ENCODE results near the gene SHISA5.
"Not testable (repeated sequence)": the region's sequence is repeated elsewhere in the genome, so short reads cannot be mapped to it uniquely, and the experiment has no call there.

The SHISA5 gene

DNA sequence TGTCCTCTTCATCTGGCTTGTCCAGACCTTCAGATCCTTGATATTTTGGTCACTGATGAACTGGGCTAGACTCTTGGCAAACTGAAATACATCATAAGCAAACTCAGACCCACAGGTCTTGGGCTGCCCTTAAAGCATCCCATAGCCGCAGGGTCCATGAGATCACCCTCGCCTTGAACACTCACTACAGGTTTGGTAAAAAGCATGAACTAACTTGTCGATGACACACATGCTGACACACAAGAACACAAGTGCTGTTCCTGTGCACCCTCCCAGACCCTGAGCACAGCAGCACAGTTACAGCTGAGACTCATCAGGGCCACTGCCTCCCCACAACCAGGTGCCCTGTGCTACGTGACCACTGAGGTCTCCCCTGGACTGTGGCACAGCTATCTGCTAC lies 31.6 kb upstream of the SHISA5 start:
- no peak for TF ChIP-seq POLR2A (IDR thresholded peaks at IDR 0.05; ENCODE audit: low read depth, low read length)
- FAIRE-seq (no peak), DNase-seq (ENCODE audit: insufficient read length, low spot score) (no peak)

DNA sequence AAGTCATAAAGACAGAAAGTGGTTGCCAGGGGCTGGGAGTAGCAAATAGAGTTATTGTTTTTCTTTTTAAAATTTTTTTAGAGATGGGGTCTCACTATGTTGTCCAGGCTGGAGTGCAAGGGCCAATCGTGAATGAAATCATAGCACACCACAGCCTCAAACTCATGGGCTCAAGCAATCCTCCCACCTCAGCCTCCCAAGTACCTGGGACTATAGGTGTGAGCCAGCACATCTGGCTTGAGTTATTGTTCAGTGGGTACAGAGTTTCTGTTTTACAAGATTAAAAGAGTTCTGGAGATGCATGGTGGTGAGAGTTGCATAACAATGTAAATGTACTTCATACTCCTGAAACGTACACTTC lies 29.0 kb upstream of the SHISA5 start:
- FAIRE-seq = no peak
- no peak for DNase-seq (ENCODE audit: insufficient read length, low spot score)
- no peak for TF ChIP-seq POLR2A (IDR thresholded peaks at IDR 0.05; ENCODE audit: low read depth, low read length)

DNA sequence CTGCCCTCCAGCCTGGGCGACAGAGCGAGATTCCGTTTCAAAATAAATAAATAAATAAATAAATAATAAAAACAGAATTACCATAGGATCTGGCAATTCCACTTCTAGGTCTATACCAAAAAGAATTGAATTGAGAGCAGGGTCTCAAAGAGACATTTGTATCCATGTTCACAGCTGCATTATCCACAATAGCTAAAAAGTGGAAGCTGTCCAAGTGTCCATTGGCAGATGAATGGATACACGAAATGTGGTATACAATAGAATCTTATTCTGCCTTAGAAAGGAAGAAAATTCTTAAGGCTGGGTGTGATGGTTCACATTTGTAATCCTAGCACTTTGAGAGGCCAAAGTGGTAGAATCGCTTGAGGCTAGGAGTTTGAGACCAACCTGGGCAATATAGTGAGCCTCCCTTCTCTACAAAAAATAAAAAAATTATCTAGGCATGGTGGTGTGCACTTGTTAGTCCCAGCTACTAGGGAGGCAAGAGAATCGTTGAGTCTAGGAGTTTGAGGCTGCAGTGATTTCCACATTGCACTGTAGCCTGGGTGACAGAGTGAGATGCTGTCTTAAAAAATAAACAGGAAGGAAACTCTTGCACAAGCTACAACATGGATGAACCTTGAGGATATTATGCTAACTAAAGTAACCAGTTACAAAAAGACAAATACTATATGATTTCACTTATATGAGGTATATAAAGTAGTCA lies 28.4 kb upstream of the SHISA5 start:
- no peak for DNase-seq (ENCODE audit: insufficient read length, low spot score)
- FAIRE-seq = no peak
- no peak for TF ChIP-seq POLR2A (IDR thresholded peaks at IDR 0.05; ENCODE audit: low read depth, low read length)

DNA sequence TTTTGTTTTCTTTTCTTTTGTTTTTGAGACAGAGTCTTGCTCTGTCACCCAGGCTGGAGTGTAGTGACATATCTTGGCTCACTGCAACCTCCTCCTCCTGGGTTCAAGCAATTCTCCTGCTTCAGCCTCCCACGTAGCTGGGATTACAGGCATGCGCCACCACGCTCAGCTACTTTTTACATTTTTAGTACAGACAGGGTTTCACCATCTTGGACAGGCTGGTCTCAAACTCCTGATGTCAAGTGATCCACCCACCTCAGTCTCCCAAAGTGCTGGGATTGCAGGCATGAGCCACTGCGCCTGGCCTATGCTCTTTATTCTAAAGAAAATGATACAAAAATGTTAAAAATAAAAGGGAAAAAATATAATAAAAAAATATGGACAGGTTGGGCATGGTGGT lies 26.7 kb upstream of the SHISA5 start:
- not testable (repeated sequence) for DNase-seq (ENCODE audit: insufficient read length, low spot score); FAIRE-seq

DNA sequence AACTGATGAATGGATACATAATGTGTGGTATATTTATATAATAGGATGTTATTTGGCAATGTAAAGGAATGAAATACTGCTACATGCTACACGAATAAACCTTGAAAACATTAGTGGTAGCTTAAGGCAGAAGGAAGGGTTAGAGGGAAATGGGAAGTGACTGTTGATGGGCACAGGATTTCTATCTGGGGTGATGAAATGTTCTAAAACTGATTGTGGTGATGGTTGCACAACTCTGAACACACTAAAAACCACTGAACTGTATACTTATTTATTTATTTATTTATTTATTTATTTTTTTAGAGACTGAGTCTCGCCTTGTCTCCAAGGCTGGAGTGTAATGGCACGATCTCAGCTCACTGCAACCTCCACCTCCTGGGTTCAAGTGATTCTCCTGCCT lies 24.8 kb upstream of the SHISA5 start:
- no peak for FAIRE-seq
- DNase-seq (ENCODE audit: insufficient read length, low spot score) = no peak
- no peak for TF ChIP-seq POLR2A (IDR thresholded peaks at IDR 0.05; ENCODE audit: low read depth, low read length)

DNA sequence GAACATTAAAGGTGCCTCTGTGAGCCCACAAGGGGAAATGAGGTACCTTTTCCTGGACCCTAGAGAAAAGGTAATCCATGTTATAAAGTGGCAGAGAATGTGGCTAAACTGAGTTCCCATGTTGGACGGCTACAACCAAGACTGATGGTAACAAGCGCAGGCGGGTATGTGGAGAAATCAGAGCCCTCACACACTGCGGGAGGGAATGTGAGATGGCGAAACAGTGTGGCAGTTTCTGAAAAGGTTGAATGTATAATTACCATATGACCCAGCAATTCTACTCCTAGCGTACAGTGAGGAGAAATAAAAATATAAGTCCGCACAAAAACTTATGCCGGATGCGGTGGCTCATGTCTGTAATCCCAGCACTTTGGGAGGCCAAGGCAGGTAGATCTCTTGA lies 24.1 kb upstream of the SHISA5 start:
- TF ChIP-seq POLR2A (IDR thresholded peaks at IDR 0.05; ENCODE audit: low read depth, low read length) = no peak
- DNase-seq (ENCODE audit: insufficient read length, low spot score) = no peak
- no peak for FAIRE-seq

DNA sequence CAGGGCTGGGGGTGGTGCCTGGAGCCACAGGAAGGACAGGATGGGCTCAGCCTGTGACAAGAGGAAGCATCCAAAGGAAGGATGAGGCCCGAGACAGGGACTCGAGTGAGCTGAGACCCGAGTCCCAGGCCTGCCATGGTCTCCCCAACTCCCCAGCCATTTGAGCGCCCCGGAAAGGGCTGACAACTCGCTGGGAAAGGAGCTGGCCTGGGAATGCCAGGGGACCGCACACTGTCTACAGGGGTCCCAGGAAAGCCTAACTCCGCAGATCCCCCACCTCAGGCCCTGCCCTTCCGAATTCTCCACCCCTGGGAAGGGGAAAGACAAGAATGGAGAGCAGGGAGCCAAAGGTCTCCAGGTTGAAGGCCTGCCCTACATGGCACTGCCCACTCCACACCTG lies 21.0 kb upstream of the SHISA5 start:
- FAIRE-seq = no peak
- TF ChIP-seq POLR2A (IDR thresholded peaks at IDR 0.05; ENCODE audit: low read depth, low read length) = no peak
- DNase-seq (ENCODE audit: insufficient read length, low spot score) = no peak

DNA sequence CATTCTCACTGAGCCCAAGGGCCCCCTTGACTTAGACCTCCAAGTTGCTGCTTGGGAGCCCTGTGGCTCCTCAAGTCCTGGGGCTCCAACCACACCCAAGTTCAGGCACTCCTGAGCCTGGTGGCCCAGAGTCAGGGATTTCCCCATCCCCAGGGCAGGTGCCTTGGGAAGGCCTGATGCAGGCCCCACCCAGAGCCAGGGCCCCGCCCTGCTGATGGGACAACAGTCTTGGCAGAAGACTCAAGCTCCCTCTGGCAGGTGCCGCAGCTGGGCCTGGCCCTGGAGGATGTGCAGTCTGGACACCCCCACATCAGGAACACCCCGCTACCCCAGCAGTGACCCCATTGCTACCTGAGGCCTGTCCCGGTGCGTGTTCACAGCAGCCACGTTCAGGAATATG lies 17.7 kb upstream of the SHISA5 start:
- no peak for FAIRE-seq
- no peak for TF ChIP-seq POLR2A (IDR thresholded peaks at IDR 0.05; ENCODE audit: low read depth, low read length)
- no peak for DNase-seq (ENCODE audit: insufficient read length, low spot score)

DNA sequence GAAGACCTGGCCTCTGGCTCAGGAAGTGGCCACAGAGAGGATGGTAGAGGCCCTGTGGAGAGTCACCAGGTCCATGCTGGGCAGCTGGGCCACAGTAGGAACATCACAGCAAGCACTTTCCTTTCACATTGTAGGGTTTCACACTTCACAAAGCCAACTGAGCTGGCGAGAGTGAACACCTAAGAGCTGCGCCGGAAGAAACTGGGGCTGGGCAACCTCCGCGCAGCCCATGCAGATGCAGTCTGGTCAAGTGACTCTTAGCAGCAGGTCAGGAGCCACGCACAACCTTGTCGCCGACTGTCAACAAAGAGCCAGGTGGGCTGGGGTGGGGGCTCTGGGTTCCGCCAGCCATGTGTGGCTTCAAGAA lies 15.3 kb upstream of the SHISA5 start:
- TF ChIP-seq POLR2A (IDR thresholded peaks at IDR 0.05; ENCODE audit: low read depth, low read length) = no peak
- DNase-seq (ENCODE audit: insufficient read length, low spot score) = no peak
- FAIRE-seq = no peak

DNA sequence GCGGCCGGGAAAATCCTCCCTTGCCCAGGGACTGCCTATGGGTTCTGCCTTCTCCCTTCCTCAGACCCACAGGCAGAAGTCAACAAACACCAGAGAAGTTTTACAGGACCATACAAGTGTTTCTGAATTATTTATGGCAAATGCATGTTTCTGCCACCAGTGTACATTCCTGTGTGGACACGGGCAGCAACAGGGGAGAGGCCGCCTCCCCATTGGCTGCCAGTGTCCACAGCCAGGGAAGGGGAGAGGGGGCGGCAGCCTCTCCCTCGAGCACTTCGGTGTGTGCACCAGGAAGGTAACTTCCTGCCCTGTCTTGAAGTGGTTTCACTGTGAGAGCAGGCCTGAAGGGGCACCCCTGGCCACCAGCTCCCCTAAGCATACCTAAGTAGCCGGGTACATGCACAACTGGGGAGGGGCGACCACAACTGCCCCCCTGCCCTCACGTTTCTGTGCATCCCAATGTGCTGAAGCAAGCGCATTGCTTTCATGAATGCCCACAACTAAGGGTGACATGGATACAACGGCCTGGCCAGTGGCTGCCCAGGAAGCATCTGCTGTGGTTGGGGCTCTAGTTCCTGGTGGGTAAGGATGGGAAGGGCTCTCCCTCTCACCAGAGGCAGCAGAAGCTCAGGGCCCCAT lies 14.8 kb upstream of the SHISA5 start:
- FAIRE-seq (no peak), DNase-seq (ENCODE audit: insufficient read length, low spot score) (no peak)
- no peak for TF ChIP-seq POLR2A (IDR thresholded peaks at IDR 0.05; ENCODE audit: low read depth, low read length)

DNA sequence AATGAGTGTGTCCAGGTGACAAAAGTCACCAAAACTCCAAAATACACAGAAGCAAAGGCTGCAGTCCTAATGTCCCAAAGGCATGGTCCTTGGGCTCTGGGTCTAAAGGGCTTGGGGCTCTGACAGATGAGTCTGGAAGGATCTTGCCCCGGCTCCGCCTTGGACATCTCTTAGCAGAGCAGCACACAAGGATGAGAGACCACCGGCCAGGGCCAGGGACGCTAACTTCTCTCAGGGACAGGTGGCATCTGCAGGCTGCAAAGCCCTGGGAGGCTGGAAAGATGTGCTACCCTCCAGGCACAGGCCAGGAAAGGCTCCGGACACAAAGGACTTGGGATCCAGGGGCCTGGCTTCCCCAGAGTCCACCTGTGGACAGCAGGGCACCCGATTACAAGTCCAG lies 14.1 kb upstream of the SHISA5 start:
- DNase-seq (ENCODE audit: insufficient read length, low spot score) (no peak), FAIRE-seq (no peak)
- no peak for TF ChIP-seq POLR2A (IDR thresholded peaks at IDR 0.05; ENCODE audit: low read depth, low read length)

DNA sequence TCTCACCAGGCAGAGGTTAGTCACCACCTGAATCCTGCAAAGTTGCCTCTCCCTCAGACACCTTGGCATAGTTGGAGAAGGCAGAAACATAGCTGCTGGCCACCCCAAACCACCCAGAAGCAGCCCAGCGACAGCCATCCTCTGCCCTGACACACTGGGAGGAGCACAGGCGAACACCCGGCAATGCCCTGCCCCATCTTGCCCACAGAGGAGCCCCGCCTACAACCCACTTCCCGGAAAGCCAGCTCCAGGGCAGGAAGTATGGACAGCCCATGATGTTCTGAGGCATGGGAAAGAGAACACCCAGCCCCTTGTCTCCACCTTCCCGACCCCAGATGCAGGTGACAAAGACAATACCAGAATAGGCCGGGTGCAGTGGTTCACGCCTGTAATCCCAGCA lies 12.6 kb upstream of the SHISA5 start:
- TF ChIP-seq POLR2A (IDR thresholded peaks at IDR 0.05; ENCODE audit: low read depth, low read length) = no peak
- DNase-seq (ENCODE audit: insufficient read length, low spot score) = no peak
- FAIRE-seq = no peak

DNA sequence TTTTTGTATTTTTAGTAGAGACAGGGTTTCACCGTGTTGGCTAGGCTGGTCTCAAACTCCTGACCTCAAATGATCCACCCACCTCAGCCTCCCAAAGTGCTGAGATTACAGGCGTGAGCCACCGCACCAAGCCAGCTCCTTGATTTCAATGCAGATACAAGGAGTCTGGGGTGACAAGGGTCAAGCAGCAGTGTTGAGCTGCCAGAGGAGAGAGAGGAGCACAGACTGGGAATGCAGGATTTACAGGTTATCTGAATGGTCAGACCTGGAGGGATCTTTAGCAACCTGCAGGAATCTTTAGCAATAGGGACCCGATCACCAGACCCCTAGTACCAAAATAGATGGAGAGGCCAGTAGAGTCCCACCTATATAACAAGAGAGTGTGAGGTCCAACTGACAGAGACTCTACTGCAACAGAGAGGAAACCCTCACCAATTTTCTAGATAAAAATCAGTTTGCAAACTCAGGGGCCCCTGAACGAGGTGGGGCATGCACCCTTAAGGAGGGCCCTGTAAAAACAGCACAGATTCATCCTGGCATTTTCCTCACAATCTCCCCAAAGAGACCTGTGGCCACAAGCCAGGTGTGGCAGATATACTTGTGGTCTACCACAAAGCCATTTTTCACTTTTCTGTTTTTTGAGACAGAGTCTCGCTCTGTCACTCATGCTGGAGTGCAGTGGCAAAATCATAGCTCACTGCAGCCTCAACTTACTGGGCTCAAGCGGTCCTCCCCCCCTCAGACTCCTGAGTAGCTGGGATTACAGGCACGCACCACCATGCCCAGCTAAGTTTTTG lies 10.7 kb upstream of the SHISA5 start:
- no peak for TF ChIP-seq POLR2A (IDR thresholded peaks at IDR 0.05; ENCODE audit: low read depth, low read length)
- DNase-seq (ENCODE audit: insufficient read length, low spot score) (no peak), FAIRE-seq (no peak)

DNA sequence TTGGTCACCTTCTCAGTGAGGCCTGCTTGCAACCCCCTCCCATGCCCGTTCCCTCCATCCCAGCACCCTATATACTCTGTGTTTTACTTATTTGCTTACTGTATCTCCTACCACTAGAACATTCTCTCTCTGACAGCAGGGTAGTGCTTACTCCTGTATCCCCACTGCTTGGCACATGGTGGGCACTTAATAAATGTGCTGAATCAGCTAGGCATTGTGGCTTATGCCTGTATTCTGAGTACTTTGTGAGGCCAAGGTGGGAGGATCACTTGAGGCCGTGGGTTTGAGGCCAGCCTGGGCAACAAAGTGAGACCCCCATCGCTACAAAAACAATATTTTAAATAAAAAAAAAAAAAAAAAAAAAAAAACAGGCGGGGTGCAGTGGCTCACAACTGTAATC lies 7.6 kb upstream of the SHISA5 start:
- no peak for TF ChIP-seq POLR2A (IDR thresholded peaks at IDR 0.05; ENCODE audit: low read depth, low read length)
- FAIRE-seq = no peak
- no peak for DNase-seq (ENCODE audit: insufficient read length, low spot score)
